Measurements from ENCODE around the gene DNAJB2. TPM values are rescaled to one million over a fixed set of nuclear protein-coding genes. Genes with fewer than 3 reads are reported as not detected.

DNAJB2 gene
- total and polyA plus RNA-seq, 4 donors = 7.4 to 71.8 (median 27.0) TPM

DNA sequence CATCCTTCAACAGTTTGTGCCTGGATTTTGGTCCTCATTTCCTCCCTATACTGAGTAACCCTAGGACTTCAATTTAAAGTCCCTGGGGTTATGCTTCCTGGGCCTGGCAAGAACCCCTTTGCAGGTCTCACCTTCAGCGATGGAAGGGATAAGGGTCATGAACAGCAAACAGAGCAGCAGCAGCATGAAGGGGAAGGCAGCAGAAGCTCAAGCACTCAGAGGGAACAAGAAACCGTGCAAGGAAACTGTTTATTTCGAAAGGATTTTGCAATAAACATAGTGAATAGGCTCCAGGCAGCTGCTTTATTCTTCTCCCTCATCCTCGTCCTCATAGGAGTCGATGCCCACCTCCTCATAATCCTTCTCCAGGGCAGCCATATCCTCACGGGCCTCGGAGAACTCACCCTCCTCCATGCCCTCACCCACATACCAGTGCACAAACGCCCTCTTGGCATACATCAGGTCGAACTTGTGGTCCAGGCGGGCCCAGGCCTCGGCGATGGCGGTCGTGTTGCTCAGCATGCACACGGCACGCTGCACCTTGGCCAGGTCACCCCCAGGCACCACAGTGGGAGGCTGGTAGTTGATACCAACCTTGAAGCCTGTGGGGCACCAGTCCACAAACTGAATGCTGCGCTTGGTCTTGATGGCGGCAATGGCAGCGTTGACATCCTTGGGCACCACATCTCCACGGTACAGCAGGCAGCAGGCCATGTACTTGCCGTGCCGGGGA lies 29.0 kb upstream of the DNAJB2 start:
- Histone ChIP-seq H3K4me1 (ENCODE audit: control insufficient read depth in 4 of 4, insufficient read depth in 4 of 4, low read length in 3 of 4) (peaks cover 21 to 72% (median 58%) of the 10 kb centered on the region in 4 donors), H3K4me3 (ENCODE audit: low read depth in 1 of 3, low read length in 3 of 3) (no peak overlapping the region), H3K27me3 (ENCODE audit: control insufficient read depth in 4 of 4, insufficient read depth in 4 of 4, low read length in 3 of 4) (no peaks in the 10 kb centered on the region), H3K9ac (ENCODE audit: low read depth in 1 of 2, low read length in 2 of 2) (peak overlapping the region in 1 of 2 donors; percentile 51), H3K27ac (ENCODE audit: low read depth in 1 of 2, low read length in 2 of 2) (peak overlapping the region; percentile 73 to 96), H3K36me3 (ENCODE audit: control insufficient read depth in 4 of 4, insufficient read depth in 3 of 4, low read depth in 1 of 4, low read length in 3 of 4) (peaks cover 0 to 3% (median 0%) of the 10 kb centered on the region in 4 donors), H3K9me3 (ENCODE audit: control insufficient read depth in 4 of 4, low read length in 3 of 4) (no peaks in the 10 kb centered on the region)
- WGBS = 78% methylated on average over 22 of the region's 22 CpGs
- no peak for DNase-seq (ENCODE audit: low spot score)
- TF ChIP-seq NR2F2 (IDR thresholded peaks at IDR 0.05) = no peak
- TF ChIP-seq TAF1 (conservative IDR thresholded peaks at IDR 0.05) = no peak
- TF ChIP-seq GABPA (IDR thresholded peaks at IDR 0.05 in 1 of 2, conservative IDR thresholded peaks at IDR 0.05 in 1 of 2) = no peak
- no peak for TF ChIP-seq RAD21 (IDR thresholded peaks at IDR 0.05)
- TF ChIP-seq JUND (IDR thresholded peaks at IDR 0.05) = peak in 1 of 2 donors; percentile 3
- no peak for TF ChIP-seq EGR1 (IDR thresholded peaks at IDR 0.05; ENCODE audit: low read depth in 2 of 2)
- TF ChIP-seq REST (IDR thresholded peaks at IDR 0.05) = no peak

DNA sequence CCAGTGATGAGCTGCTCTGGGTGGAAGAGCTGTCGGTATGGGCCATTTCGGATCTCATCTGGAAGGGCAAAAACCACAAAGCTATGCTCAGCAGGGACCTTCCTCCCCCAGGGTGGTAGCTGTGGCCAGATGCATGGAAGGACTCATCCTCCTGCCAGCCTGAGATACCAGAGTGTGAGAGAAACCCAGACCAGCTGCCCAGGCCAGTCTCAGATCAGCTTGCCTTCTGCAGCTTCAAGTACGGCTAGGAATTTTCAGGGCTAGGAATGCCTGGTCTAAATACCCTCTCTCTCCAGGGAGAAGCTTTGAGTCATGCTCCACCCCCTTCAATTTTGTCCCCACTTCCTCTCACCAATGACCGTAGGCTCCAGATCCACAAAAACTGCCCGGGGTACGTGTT lies 27.5 kb upstream of the DNAJB2 start:
- DNase-seq (ENCODE audit: low spot score) = no peak
- TF ChIP-seq EGR1 (IDR thresholded peaks at IDR 0.05; ENCODE audit: low read depth in 2 of 2) (no peak), FOXA1 (IDR thresholded peaks at IDR 0.05) (no peak), REST (IDR thresholded peaks at IDR 0.05) (no peak), HNF4A (conservative IDR thresholded peaks at IDR 0.05) (no peak), YY1 (IDR thresholded peaks at IDR 0.05) (no peak), RAD21 (IDR thresholded peaks at IDR 0.05) (no peak), SP1 (IDR thresholded peaks at IDR 0.05) (no peak), GABPA (IDR thresholded peaks at IDR 0.05 in 1 of 2, conservative IDR thresholded peaks at IDR 0.05 in 1 of 2) (no peak), JUND (IDR thresholded peaks at IDR 0.05) (no peak), HNF4G (IDR thresholded peaks at IDR 0.05) (no peak), MAX (IDR thresholded peaks at IDR 0.05) (no peak), RXRA (IDR thresholded peaks at IDR 0.05) (no peak), ATF3 (IDR thresholded peaks at IDR 0.05) (no peak), FOXA2 (IDR thresholded peaks at IDR 0.05) (no peak), NR2F2 (IDR thresholded peaks at IDR 0.05) (no peak), TAF1 (conservative IDR thresholded peaks at IDR 0.05) (no peak)
- TF ChIP-seq, protein P1, sequence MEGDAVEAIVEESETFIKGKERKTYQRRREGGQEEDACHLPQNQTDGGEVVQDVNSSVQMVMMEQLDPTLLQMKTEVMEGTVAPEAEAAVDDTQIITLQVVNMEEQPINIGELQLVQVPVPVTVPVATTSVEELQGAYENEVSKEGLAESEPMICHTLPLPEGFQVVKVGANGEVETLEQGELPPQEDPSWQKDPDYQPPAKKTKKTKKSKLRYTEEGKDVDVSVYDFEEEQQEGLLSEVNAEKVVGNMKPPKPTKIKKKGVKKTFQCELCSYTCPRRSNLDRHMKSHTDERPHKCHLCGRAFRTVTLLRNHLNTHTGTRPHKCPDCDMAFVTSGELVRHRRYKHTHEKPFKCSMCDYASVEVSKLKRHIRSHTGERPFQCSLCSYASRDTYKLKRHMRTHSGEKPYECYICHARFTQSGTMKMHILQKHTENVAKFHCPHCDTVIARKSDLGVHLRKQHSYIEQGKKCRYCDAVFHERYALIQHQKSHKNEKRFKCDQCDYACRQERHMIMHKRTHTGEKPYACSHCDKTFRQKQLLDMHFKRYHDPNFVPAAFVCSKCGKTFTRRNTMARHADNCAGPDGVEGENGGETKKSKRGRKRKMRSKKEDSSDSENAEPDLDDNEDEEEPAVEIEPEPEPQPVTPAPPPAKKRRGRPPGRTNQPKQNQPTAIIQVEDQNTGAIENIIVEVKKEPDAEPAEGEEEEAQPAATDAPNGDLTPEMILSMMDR (IDR thresholded peaks at IDR 0.05; ENCODE audit: low read depth, low read length, missing input control) = no peak
- TF ChIP-seq, protein P2, sequence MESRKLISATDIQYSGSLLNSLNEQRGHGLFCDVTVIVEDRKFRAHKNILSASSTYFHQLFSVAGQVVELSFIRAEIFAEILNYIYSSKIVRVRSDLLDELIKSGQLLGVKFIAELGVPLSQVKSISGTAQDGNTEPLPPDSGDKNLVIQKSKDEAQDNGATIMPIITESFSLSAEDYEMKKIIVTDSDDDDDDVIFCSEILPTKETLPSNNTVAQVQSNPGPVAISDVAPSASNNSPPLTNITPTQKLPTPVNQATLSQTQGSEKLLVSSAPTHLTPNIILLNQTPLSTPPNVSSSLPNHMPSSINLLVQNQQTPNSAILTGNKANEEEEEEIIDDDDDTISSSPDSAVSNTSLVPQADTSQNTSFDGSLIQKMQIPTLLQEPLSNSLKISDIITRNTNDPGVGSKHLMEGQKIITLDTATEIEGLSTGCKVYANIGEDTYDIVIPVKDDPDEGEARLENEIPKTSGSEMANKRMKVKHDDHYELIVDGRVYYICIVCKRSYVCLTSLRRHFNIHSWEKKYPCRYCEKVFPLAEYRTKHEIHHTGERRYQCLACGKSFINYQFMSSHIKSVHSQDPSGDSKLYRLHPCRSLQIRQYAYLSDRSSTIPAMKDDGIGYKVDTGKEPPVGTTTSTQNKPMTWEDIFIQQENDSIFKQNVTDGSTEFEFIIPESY (IDR thresholded peaks at IDR 0.05) = no peak
- Histone ChIP-seq H3K27me3 (ENCODE audit: control insufficient read depth in 4 of 4, insufficient read depth in 4 of 4, low read length in 3 of 4) (no peaks in the 10 kb centered on the region), H3K9ac (ENCODE audit: low read depth in 1 of 2, low read length in 2 of 2) (no peak overlapping the region), H3K27ac (ENCODE audit: low read depth in 1 of 2, low read length in 2 of 2) (peak overlapping the region in 1 of 2 donors; percentile 36), H3K4me1 (ENCODE audit: control insufficient read depth in 4 of 4, insufficient read depth in 4 of 4, low read length in 3 of 4) (peaks cover 19 to 62% (median 49%) of the 10 kb centered on the region in 4 donors), H3K36me3 (ENCODE audit: control insufficient read depth in 4 of 4, insufficient read depth in 3 of 4, low read depth in 1 of 4, low read length in 3 of 4) (peaks cover 0 to 3% (median 0%) of the 10 kb centered on the region in 4 donors), H3K4me3 (ENCODE audit: low read depth in 1 of 3, low read length in 3 of 3) (no peak overlapping the region), H3K9me3 (ENCODE audit: control insufficient read depth in 4 of 4, low read length in 3 of 4) (no peaks in the 10 kb centered on the region)
- WGBS = 87% methylated on average over 6 of the region's 6 CpGs
